Mesendoderm (in vitro differentiated cells): ENCODE results near the gene MGAT5.

Experiments
- DNase-seq: peaks from one replicate; pipeline ENCODE4 v3.0.0; 2013
- H2AK5ac ChIP-seq: 2 replicates; pipeline ENCODE4 v1.6.1; 2013; ENCODE audit warnings: low read length, inconsistent platforms
- H2BK120ac ChIP-seq: 2 replicates; pipeline ENCODE4 v1.6.1; 2013; ENCODE audit warnings: low read depth, mild to moderate bottlenecking, low read length, moderate library complexity, mixed read lengths
- H2BK15ac ChIP-seq: replicated peaks from 2 replicates; pipeline ENCODE4 v1.6.1; 2013; ENCODE audit warnings: low read depth, mild to moderate bottlenecking, moderate library complexity
- H2BK5ac ChIP-seq: 2 replicates; pipeline ENCODE4 v1.6.1; 2013; ENCODE audit warnings: low read length, inconsistent platforms
- H3K18ac ChIP-seq: 2 replicates; pipeline ENCODE4 v1.6.1; 2013; ENCODE audit warnings: mild to moderate bottlenecking, low read length, mixed read lengths
- H3K23ac ChIP-seq: one replicate; pipeline ENCODE4 v1.6.1; 2013; ENCODE audit warnings: low read length
- H3K27ac ChIP-seq: 2 replicates; pipeline ENCODE4 v1.5.1; 2013; ENCODE audit warnings: low read depth, mild to moderate bottlenecking, inconsistent platforms, low read length, moderate library complexity
- H3K27me3 ChIP-seq: 2 replicates; pipeline ENCODE4 v1.6.1; 2013; ENCODE audit warnings: low read length, control low read depth, mild to moderate bottlenecking, inconsistent platforms; ENCODE audit not compliant: insufficient read depth, poor library complexity
- H3K36me3 ChIP-seq: 2 replicates; pipeline ENCODE4 v1.6.1; 2013; ENCODE audit warnings: low read length, inconsistent platforms; ENCODE audit not compliant: control insufficient read depth, insufficient read depth
- H3K4ac ChIP-seq: one replicate; pipeline ENCODE4 v1.6.1; 2013; ENCODE audit warnings: low read depth, mild to moderate bottlenecking, low read length, moderate library complexity
- H3K4me1 ChIP-seq: 2 replicates; pipeline ENCODE4 v1.6.1; 2013; ENCODE audit warnings: low read depth, low read length, inconsistent platforms; ENCODE audit not compliant: control insufficient read depth
- H3K4me2 ChIP-seq: 2 replicates; pipeline ENCODE4 v1.6.1; 2013; ENCODE audit warnings: low read length
- H3K4me3 ChIP-seq: 2 replicates; pipeline ENCODE4 v1.5.1; 2013; ENCODE audit warnings: mild to moderate bottlenecking, low read length
- H3K56ac ChIP-seq: one replicate; pipeline ENCODE4 v1.6.1; 2013; ENCODE audit warnings: low read length
- H3K79me1 ChIP-seq: 2 replicates; pipeline ENCODE4 v1.6.1; 2013; ENCODE audit warnings: low read length, inconsistent platforms
- H3K79me2 ChIP-seq: 2 replicates; pipeline ENCODE4 v1.6.1; 2013; ENCODE audit warnings: mild to moderate bottlenecking, low read length; ENCODE audit not compliant: control insufficient read depth, insufficient read depth
- H3K9ac ChIP-seq: 2 replicates; pipeline ENCODE4 v1.6.1; 2013; ENCODE audit warnings: low read length, inconsistent platforms
- H4K5ac ChIP-seq: one replicate; pipeline ENCODE4 v1.6.1; 2013; ENCODE audit warnings: low read length
- H4K8ac ChIP-seq: one replicate; pipeline ENCODE4 v1.6.1; 2013; ENCODE audit warnings: low read depth, mild to moderate bottlenecking, control low read depth, low read length, moderate library complexity
- WGBS: extraction: QIAGEN DNeasy Blood & Tissue Kit; methylation state at CpG from one replicate; pipeline ENCODE4 v1.1.7; 2013; ENCODE audit warnings: low lambda C conversion rate, missing lambda C conversion rate; ENCODE audit not compliant: insufficient coverage; ENCODE audit errors: extremely low coverage; 5-methylcytosine and 5-hydroxymethylcytosine counted together

MGAT5 gene

DNA sequence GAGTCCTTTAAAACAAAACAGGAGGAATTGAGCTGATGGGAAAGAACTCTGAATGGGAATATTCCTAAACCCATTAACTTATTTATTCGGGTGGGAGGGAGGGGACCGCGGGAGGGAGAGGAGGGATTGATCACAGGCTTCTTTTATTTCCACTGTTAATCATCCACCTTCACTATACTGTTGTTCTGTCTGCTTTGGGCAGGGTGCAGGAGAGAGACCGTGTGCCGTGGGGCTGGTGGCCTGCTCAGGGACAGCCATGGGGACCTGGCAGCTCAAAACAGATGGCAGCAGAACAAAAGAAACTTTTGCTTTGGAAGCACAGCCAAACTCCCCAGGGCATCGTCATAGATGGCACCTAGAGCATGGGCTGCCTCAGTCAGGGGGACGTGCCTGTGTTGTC is 195.3 kb downstream of the MGAT5 start:
- Histone ChIP-seq H3K79me1 (no peaks in the 10 kb centered on the region), H4K8ac (no peak overlapping the region), H2BK15ac (no peak overlapping the region), H3K27me3 (no peaks in the 10 kb centered on the region), H2BK5ac (no peak overlapping the region), H3K4me2 (no peak overlapping the region), H2AK5ac (no peak overlapping the region), H3K36me3 (no peaks in the 10 kb centered on the region), H2BK120ac (no peak overlapping the region), H3K23ac (no peak overlapping the region), H3K4ac (no peak overlapping the region), H4K5ac (no peak overlapping the region), H3K4me1 (no peaks in the 10 kb centered on the region), H3K27ac (no peak overlapping the region), H3K79me2 (no peaks in the 10 kb centered on the region), H3K4me3 (no peak overlapping the region), H3K9ac (no peak overlapping the region), H3K56ac (no peak overlapping the region), H3K18ac (no peak overlapping the region)
- no peak for DNase-seq
- WGBS, result no CpG with 5 or more reads among the region's 7 CpGs

DNA sequence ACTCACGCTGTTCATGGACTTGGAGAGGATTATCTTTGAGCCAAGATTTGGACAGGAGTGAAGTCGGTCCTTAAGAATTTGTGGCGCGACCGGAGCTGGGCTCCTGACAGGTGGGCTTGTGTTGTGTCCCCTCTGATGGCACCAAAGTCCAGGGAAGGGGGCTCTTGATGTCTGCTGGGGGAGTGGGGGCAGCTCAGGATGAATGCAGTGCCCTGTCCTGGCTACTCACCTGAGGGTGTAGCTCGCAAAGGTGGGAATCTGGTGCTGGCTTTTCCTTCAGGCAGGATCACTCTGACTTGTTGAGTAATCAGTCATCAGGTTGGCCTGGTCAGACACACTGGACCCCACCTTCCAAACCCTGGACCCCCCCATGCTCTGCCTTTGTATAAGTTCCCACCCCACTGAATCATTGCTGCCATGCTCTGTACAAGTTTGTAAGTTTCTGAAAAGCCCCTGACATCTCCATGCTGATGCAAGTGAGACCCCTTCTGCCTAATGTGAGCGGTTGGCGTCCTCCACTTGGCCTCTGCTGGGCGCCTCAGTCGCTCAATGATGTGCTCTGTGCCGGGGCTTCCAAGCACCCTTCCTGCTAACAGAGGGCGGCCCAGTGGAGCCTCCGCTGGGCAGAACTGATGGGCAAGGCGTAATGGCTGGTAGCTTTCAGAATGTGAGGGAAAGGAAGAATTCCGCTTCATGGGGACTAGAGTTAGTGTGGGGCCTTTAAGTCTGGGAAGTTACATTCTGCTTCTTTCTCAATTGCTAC is 196.1 kb downstream of the MGAT5 start:
- no peak overlapping the region for H3K4me3 ChIP-seq
- H2AK5ac ChIP-seq, result no peak overlapping the region
- H4K8ac ChIP-seq, result no peak overlapping the region
- H3K23ac ChIP-seq, result no peak overlapping the region
- H3K56ac ChIP-seq, result no peak overlapping the region
- no CpG with 5 or more reads among the region's 15 CpGs for WGBS
- H3K79me2 ChIP-seq, result no peaks in the 10 kb centered on the region
- H3K4me2 ChIP-seq, result no peak overlapping the region
- H3K18ac ChIP-seq, result no peak overlapping the region
- H3K27me3 ChIP-seq, result no peaks in the 10 kb centered on the region
- no peaks in the 10 kb centered on the region for H3K36me3 ChIP-seq
- no peaks in the 10 kb centered on the region for H3K79me1 ChIP-seq
- H2BK5ac ChIP-seq, result no peak overlapping the region
- no peaks in the 10 kb centered on the region for H3K4me1 ChIP-seq
- no peak overlapping the region for H3K4ac ChIP-seq
- no peak overlapping the region for H3K27ac ChIP-seq
- no peak for DNase-seq
- H2BK120ac ChIP-seq, result no peak overlapping the region
- no peak overlapping the region for H3K9ac ChIP-seq
- no peak overlapping the region for H2BK15ac ChIP-seq
- no peak overlapping the region for H4K5ac ChIP-seq

- no CpG with 5 or more reads among the region's 2 CpGs for WGBS
- no peak overlapping the region for H3K27ac ChIP-seq
Observed at GRCh38 chr2:134451347-134451630, 197.4 kb downstream of the MGAT5 start.

GRCh38 chr2:134452042-134452733 is 198.3 kb downstream of the MGAT5 start:
- no peak overlapping the region for H4K8ac ChIP-seq
- H3K27me3 ChIP-seq, result no peaks in the 10 kb centered on the region
- no peak overlapping the region for H3K27ac ChIP-seq
- no peak overlapping the region for H3K4ac ChIP-seq
- H2AK5ac ChIP-seq, result no peak overlapping the region
- H3K4me3 ChIP-seq, result no peak overlapping the region
- no peak overlapping the region for H2BK5ac ChIP-seq
- no peaks in the 10 kb centered on the region for H3K36me3 ChIP-seq
- H2BK120ac ChIP-seq, result no peak overlapping the region
- no peak overlapping the region for H3K4me2 ChIP-seq
- H3K79me2 ChIP-seq, result no peaks in the 10 kb centered on the region
- H3K79me1 ChIP-seq, result no peaks in the 10 kb centered on the region
- H4K5ac ChIP-seq, result no peak overlapping the region
- no CpG with 5 or more reads among the region's 9 CpGs for WGBS
- no peak overlapping the region for H3K18ac ChIP-seq
- no peak overlapping the region for H3K9ac ChIP-seq
- no peak for DNase-seq
- no peak overlapping the region for H3K56ac ChIP-seq
- no peaks in the 10 kb centered on the region for H3K4me1 ChIP-seq
- no peak overlapping the region for H2BK15ac ChIP-seq
- H3K23ac ChIP-seq, result no peak overlapping the region

More at GRCh38 chr2:134451347-134451630, 197.4 kb downstream of the MGAT5 start:
- Histone ChIP-seq H3K9ac (no peak overlapping the region), H3K79me1 (no peaks in the 10 kb centered on the region), H2BK5ac (no peak overlapping the region), H3K4ac (no peak overlapping the region), H3K27me3 (no peaks in the 10 kb centered on the region), H3K23ac (no peak overlapping the region), H2BK120ac (no peak overlapping the region), H4K8ac (no peak overlapping the region), H3K79me2 (no peaks in the 10 kb centered on the region), H2BK15ac (no peak overlapping the region), H3K56ac (no peak overlapping the region), H4K5ac (no peak overlapping the region), H3K36me3 (no peaks in the 10 kb centered on the region), H2AK5ac (no peak overlapping the region), H3K4me2 (no peak overlapping the region), H3K4me3 (no peak overlapping the region), H3K18ac (no peak overlapping the region), H3K4me1 (no peaks in the 10 kb centered on the region)
- DNase-seq, result no peak

DNA sequence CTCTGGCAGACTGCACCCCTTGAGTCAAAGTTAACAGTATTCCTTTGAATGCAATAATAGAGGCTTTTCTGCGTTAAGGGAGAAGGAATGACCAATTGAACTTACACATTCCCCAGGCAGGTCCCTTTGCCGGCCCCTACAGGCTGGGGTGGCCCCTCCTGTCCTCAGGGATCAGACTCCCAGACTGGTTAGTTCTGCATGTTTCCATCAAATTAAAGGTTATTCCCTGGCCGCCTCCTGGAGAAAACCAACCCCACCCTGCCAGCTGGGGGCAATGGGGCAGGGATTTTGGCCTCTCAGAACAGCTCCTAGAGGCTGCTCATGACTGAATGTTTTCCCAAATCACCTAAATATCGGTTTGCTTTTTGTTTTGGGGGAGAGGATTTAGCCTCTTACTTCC is 199.6 kb downstream of the MGAT5 start:
- H3K27me3 ChIP-seq, result no peaks in the 10 kb centered on the region
- DNase-seq, result no peak
- H3K36me3 ChIP-seq, result no peaks in the 10 kb centered on the region
- H3K23ac ChIP-seq, result no peak overlapping the region
- no peaks in the 10 kb centered on the region for H3K79me2 ChIP-seq
- no peaks in the 10 kb centered on the region for H3K4me1 ChIP-seq
- no CpG with 5 or more reads among the region's 4 CpGs for WGBS
- H3K4ac ChIP-seq, result no peak overlapping the region
- H3K4me2 ChIP-seq, result no peak overlapping the region
- H3K79me1 ChIP-seq, result no peaks in the 10 kb centered on the region
- no peak overlapping the region for H2BK5ac ChIP-seq
- H3K27ac ChIP-seq, result no peak overlapping the region
- no peak overlapping the region for H2AK5ac ChIP-seq
- no peak overlapping the region for H4K8ac ChIP-seq
- H2BK120ac ChIP-seq, result no peak overlapping the region
- H3K18ac ChIP-seq, result no peak overlapping the region
- H3K4me3 ChIP-seq, result no peak overlapping the region
- no peak overlapping the region for H4K5ac ChIP-seq
- H2BK15ac ChIP-seq, result no peak overlapping the region
- no peak overlapping the region for H3K56ac ChIP-seq
- H3K9ac ChIP-seq, result no peak overlapping the region
